ENCODE results near the gene NAALADL2. TPM values are rescaled to one million over a fixed set of nuclear protein-coding genes. Genes with fewer than 3 reads are reported as not detected.

Gene NAALADL2
- total and polyA plus RNA-seq, 2 donors (not counting 1 experiment from before 2014, with no cell fraction given) = 8.8 to 11.6 TPM

- H3K9me3 ChIP-seq (ENCODE audit: control insufficient read depth, insufficient read depth, low read depth, low read length) = no peaks in the 10 kb centered on the region
- no peak overlapping the region for H3K4me3 ChIP-seq (replicated peaks in 1 of 4; ENCODE audit: control extremely low read depth in 1 of 4, insufficient read depth in 1 of 4, low read depth in 3 of 4, low read length in 4 of 4)
- no peak overlapping the region for H3K27ac ChIP-seq (ENCODE audit: insufficient read depth, low read length)
- no peaks in the 10 kb centered on the region for H4K20me1 ChIP-seq (ENCODE audit: control insufficient read depth, extremely low read depth, insufficient read depth, low read length)
- no peaks in the 10 kb centered on the region for H3K79me2 ChIP-seq (ENCODE audit: control insufficient read depth, insufficient read depth, low read length)
- no peak overlapping the region for H3K9ac ChIP-seq (ENCODE audit: insufficient read depth, low read length)
- H3K4me1 ChIP-seq (ENCODE audit: control insufficient read depth, extremely low read depth, insufficient read depth, low read length) = no peaks in the 10 kb centered on the region
- no peaks in the 10 kb centered on the region for H3K36me3 ChIP-seq (ENCODE audit: control insufficient read depth, insufficient read depth, low read length)
- no peaks in the 10 kb centered on the region for H3K27me3 ChIP-seq (ENCODE audit: control insufficient read depth, insufficient read depth, low read length)
- no peak for DNase-seq (ENCODE audit: low read depth in 2 of 2)
- no peak for TF ChIP-seq CTCF (conservative IDR thresholded peaks at IDR 0.05 in 1 of 2, IDR thresholded peaks at IDR 0.05 in 1 of 2; ENCODE audit: low read depth in 1 of 2, low read length in 2 of 2)
- no peak for TF ChIP-seq EZH2 (IDR thresholded peaks at IDR 0.05; ENCODE audit: low read length, missing control alignments)
- no peak overlapping the region for H3K4me2 ChIP-seq (ENCODE audit: extremely low read depth, insufficient read depth, low read length)
- H2AFZ ChIP-seq (ENCODE audit: low read length) = no peak overlapping the region
Observed at GRCh38 chr3:175571096-175571495, 712.0 kb downstream of the NAALADL2 start.

- H3K4me1 ChIP-seq (ENCODE audit: control insufficient read depth, extremely low read depth, insufficient read depth, low read length) = no peaks in the 10 kb centered on the region
- no peak overlapping the region for H3K9ac ChIP-seq (ENCODE audit: insufficient read depth, low read length)
- H3K79me2 ChIP-seq (ENCODE audit: control insufficient read depth, insufficient read depth, low read length) = no peaks in the 10 kb centered on the region
- H3K9me3 ChIP-seq (ENCODE audit: control insufficient read depth, insufficient read depth, low read depth, low read length) = no peaks in the 10 kb centered on the region
- no peak for TF ChIP-seq EZH2 (IDR thresholded peaks at IDR 0.05; ENCODE audit: low read length, missing control alignments)
- TF ChIP-seq CTCF (conservative IDR thresholded peaks at IDR 0.05 in 1 of 2, IDR thresholded peaks at IDR 0.05 in 1 of 2; ENCODE audit: low read depth in 1 of 2, low read length in 2 of 2) = no peak
- no peaks in the 10 kb centered on the region for H4K20me1 ChIP-seq (ENCODE audit: control insufficient read depth, extremely low read depth, insufficient read depth, low read length)
- no peak for DNase-seq (ENCODE audit: low read depth in 2 of 2)
- no peak overlapping the region for H2AFZ ChIP-seq (ENCODE audit: low read length)
- no peaks in the 10 kb centered on the region for H3K27me3 ChIP-seq (ENCODE audit: control insufficient read depth, insufficient read depth, low read length)
- no peak overlapping the region for H3K4me3 ChIP-seq (replicated peaks in 1 of 4; ENCODE audit: control extremely low read depth in 1 of 4, insufficient read depth in 1 of 4, low read depth in 3 of 4, low read length in 4 of 4)
- no peak overlapping the region for H3K27ac ChIP-seq (ENCODE audit: insufficient read depth, low read length)
- H3K36me3 ChIP-seq (ENCODE audit: control insufficient read depth, insufficient read depth, low read length) = no peaks in the 10 kb centered on the region
- H3K4me2 ChIP-seq (ENCODE audit: extremely low read depth, insufficient read depth, low read length) = no peak overlapping the region
Observed at GRCh38 chr3:175573226-175573625, 714.1 kb downstream of the NAALADL2 start.

- Histone ChIP-seq H3K9me3 (ENCODE audit: control insufficient read depth, insufficient read depth, low read depth, low read length) (no peaks in the 10 kb centered on the region), H3K27me3 (ENCODE audit: control insufficient read depth, insufficient read depth, low read length) (no peaks in the 10 kb centered on the region), H3K36me3 (ENCODE audit: control insufficient read depth, insufficient read depth, low read length) (no peaks in the 10 kb centered on the region), H3K27ac (ENCODE audit: insufficient read depth, low read length) (no peak overlapping the region), H3K4me1 (ENCODE audit: control insufficient read depth, extremely low read depth, insufficient read depth, low read length) (no peaks in the 10 kb centered on the region), H3K79me2 (ENCODE audit: control insufficient read depth, insufficient read depth, low read length) (no peaks in the 10 kb centered on the region), H4K20me1 (ENCODE audit: control insufficient read depth, extremely low read depth, insufficient read depth, low read length) (no peaks in the 10 kb centered on the region), H2AFZ (ENCODE audit: low read length) (no peak overlapping the region), H3K4me3 (replicated peaks in 1 of 4; ENCODE audit: control extremely low read depth in 1 of 4, insufficient read depth in 1 of 4, low read depth in 3 of 4, low read length in 4 of 4) (no peak overlapping the region), H3K4me2 (ENCODE audit: extremely low read depth, insufficient read depth, low read length) (no peak overlapping the region), H3K9ac (ENCODE audit: insufficient read depth, low read length) (no peak overlapping the region)
- TF ChIP-seq EZH2 (IDR thresholded peaks at IDR 0.05; ENCODE audit: low read length, missing control alignments) = no peak
- no peak for TF ChIP-seq CTCF (conservative IDR thresholded peaks at IDR 0.05 in 1 of 2, IDR thresholded peaks at IDR 0.05 in 1 of 2; ENCODE audit: low read depth in 1 of 2, low read length in 2 of 2)
- no peak for DNase-seq (ENCODE audit: low read depth in 2 of 2)
Observed at GRCh38 chr3:175580318-175580717, 721.2 kb downstream of the NAALADL2 start.
